ENCODE results near the gene HSD11B2.
"Not testable (repeated sequence)": the region's sequence is repeated elsewhere in the genome, so short reads cannot be mapped to it uniquely, and the experiment has no call there.

The HSD11B2 gene

DNA sequence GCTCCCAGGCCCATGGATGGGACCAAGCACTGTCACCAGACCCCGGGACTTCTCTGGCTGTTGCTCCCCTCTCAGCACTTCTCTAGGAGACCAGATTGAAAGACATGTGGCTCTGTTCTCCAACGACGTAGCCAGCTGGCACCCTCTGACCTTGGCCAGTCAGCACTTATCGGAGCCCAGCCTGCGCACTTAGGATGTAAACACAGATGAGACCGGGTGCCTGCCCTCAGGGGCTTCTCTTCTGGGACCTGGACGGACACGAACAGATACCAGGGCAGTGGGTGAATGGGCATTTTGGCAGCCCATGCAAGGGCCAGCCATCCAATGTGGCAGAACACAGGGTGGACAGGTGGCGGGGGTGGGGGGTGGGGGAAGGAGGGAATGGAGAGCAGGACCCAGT, 21.3 kb upstream of the HSD11B2 start:
- TF ChIP-seq, protein P1, sequence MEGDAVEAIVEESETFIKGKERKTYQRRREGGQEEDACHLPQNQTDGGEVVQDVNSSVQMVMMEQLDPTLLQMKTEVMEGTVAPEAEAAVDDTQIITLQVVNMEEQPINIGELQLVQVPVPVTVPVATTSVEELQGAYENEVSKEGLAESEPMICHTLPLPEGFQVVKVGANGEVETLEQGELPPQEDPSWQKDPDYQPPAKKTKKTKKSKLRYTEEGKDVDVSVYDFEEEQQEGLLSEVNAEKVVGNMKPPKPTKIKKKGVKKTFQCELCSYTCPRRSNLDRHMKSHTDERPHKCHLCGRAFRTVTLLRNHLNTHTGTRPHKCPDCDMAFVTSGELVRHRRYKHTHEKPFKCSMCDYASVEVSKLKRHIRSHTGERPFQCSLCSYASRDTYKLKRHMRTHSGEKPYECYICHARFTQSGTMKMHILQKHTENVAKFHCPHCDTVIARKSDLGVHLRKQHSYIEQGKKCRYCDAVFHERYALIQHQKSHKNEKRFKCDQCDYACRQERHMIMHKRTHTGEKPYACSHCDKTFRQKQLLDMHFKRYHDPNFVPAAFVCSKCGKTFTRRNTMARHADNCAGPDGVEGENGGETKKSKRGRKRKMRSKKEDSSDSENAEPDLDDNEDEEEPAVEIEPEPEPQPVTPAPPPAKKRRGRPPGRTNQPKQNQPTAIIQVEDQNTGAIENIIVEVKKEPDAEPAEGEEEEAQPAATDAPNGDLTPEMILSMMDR (conservative IDR thresholded peaks at IDR 0.05; ENCODE audit: control insufficient read depth, insufficient read depth, low read depth, low read length) = no peak
- DNase-seq (ENCODE audit: low read depth) = no peak
- no peak overlapping the region for H3K4me3 ChIP-seq (ENCODE audit: control insufficient read depth, low read depth, low read length)

DNA sequence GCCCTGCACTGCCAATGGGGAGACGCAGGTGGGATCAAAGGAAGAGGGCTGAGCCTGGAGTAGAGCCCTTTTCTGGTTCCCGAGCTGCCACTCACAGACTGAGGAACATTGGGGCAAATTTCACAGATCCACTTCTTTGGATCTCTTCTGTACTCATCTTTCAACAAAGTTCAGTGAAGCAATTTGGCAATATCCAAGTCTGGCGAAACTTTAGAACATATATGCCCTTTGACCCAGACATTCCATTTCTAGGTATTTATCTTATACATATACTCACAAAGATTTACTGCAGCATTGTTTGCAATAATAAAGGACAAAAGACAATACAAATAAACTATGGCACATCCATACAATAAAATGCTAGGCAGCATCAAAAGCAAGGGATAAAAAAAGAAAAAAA, 19.6 kb upstream of the HSD11B2 start:
- TF ChIP-seq, protein P1 (conservative IDR thresholded peaks at IDR 0.05; ENCODE audit: control insufficient read depth, insufficient read depth, low read depth, low read length) = no peak
- no peak for DNase-seq (ENCODE audit: low read depth)

DNA sequence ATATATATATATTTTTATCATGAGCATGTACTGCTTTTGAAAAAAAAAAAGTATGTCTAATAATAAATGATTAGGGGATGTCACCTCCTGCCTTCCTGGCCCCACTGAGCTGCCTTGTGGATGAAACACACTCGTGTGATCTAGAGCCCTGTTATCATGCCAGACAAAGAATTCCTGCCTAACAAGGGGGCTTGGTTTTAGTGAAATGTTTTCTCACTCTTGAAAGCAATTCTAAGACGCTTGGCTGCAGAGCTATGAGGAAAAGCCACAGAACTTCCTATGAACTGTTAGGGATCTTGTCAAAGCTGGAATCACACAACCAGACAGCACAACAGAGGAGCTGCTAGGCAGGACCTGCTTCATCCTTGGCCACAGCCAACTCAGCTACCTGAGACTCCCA, 18.6 kb upstream of the HSD11B2 start:
- TF ChIP-seq, protein P1 (conservative IDR thresholded peaks at IDR 0.05; ENCODE audit: control insufficient read depth, insufficient read depth, low read depth, low read length) = no peak
- H3K4me3 ChIP-seq (ENCODE audit: control insufficient read depth, low read depth, low read length) = no peak overlapping the region
- no peak for DNase-seq (ENCODE audit: low read depth)

More for the DNA sequence above, 19.6 kb upstream of the HSD11B2 start:
- H3K4me3 ChIP-seq (ENCODE audit: control insufficient read depth, low read depth, low read length) = no peak overlapping the region

DNA sequence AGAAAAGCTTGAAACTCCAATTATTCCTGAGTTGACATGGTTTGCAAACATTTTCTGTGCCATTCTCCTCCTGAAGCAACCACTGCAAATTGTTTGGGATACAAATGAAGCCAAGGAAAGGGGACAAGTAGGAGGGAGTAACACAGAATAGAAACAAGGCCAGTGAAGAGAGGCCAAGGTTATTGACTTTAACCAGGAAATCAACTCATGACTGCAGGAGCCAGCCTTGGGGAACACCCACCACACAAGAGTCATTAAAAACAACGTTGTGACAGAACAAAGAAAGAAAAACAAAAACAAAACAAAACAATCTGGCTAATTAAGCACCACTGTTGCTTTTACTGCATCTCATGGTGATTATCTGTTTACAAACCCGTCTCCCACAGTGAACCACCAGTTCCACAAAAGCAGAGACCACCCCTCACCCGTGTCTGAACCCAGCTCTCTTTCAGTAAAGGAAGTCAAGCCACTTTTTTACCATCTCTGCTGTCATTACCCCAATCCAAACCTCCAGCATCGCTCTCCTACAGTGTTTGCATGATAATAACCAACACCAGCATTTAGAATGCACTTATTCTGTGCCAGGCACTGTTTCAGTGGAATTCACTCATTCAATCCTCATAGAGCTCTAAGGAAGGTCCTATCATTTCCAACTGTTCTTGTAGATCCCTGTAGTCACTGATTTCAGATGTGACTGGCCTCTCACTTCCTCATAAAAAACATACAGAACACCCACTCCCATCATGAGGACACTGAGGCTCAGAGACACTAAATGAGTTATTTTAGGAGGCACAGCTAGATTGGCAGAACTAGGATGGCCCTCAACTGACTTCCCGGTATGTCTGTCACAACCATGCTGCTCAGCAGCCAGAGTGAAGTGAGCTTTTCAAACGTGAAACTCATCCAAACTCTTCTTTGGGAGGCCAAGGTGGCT, 16.7 kb upstream of the HSD11B2 start:
- DNase-seq (ENCODE audit: low read depth) = no peak
- H3K4me3 ChIP-seq (ENCODE audit: control insufficient read depth, low read depth, low read length) = no peak overlapping the region
- TF ChIP-seq, protein P1 (conservative IDR thresholded peaks at IDR 0.05; ENCODE audit: control insufficient read depth, insufficient read depth, low read depth, low read length) = no peak

DNA sequence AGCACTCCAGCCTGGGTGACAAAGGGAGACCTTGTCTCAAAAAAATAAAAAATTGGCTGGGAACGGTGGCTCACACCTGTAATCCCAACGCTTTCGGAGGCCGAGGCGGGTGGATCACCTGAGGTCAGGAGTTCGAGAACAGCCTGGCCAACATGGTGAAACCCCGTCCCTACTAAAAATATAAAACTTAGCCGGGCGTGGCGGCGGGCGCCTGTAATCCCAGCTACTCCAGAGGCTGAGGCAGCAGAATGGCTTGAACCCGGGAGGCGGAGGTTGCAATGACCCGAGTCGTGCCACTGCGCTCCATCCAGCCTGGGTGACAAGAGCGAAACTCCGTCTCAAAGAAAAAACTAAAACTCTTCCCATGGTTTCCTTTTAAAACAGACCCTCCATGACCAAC, 15.5 kb upstream of the HSD11B2 start:
- peak overlapping the region; percentile 65 for H3K4me3 ChIP-seq (ENCODE audit: control insufficient read depth, low read depth, low read length)
- DNase-seq (ENCODE audit: low read depth) = not testable (repeated sequence)

DNA sequence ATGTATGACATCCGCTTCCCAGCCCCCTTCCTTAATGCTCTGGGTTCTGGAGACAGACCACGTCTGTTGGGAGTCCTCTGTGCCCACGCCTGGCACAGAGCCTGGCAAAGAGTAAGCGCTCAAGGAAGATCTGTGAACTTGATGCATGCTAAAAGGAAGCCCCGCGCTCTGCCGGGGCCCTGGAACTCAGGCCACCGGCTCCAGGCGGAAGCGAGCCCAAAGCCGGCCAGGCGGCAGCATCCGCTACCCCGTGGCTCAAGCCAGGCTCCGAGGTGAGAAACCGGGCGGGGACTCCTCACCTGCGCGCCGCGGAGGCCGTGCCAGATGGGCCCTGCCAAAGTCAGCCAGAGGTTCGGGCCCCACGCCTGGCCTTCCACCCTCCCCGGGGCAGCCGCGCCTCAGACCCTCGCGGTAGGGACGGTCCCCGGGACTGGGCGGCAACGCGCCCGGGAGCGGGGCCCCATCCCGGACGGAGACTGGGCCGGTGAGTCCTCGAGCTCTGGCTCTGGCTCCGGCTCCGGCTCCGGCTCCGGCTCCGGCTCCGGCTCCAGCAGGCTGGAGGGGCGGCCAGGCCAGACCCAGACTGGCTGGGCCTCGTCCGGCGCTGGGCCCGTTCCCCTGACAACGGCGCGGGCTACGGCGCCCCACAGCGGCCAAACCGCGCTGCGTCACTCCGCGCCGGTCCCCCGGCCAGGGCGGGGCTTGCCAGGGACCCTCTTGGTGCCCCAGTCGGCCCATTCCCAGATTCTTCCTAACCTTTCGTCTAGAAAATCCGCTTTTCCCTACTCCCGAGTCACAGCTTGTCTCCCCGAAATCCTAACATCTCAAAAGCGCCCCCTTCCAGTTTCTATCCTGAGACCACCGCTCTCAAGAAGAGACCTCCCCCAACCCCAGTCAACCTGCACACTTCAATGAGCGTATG, 14.8 kb upstream of the HSD11B2 start, which contains the start of gene ZDHHC1:
TSS of gene ZDHHC1 (minus strand) at position 606 of the 922 bp plus-strand sequence. CDS start 8,702 bp downstream, outside the sequence.
- H3K4me3 ChIP-seq (ENCODE audit: control insufficient read depth, low read depth, low read length) = peak within 1 kb of the TSS; percentile 65
- peak; percentile 80 for DNase-seq (ENCODE audit: low read depth)
- TF ChIP-seq, protein P1 (conservative IDR thresholded peaks at IDR 0.05; ENCODE audit: control insufficient read depth, insufficient read depth, low read depth, low read length) = no peak
